Muscle layer of colon (tissue), 2 donors: ENCODE measurements around the gene TCF12.

Source experiments
- H3K27ac ChIP-seq: one replicate; pipeline ENCODE4 v1.7.0; 2013; ENCODE audit warnings: low read depth, mild to moderate bottlenecking, low read length, moderate library complexity
- H3K27me3 ChIP-seq, 2 donors: one replicate each; pipeline ENCODE4 v1.7.0; 2013; ENCODE audit warnings: low read length in 2 of 2, mild to moderate bottlenecking in 2 of 2; ENCODE audit not compliant: insufficient read depth in 2 of 2, control insufficient read depth in 1 of 2
- H3K36me3 ChIP-seq: one replicate; pipeline ENCODE4 v1.7.0; 2013; ENCODE audit warnings: mild to moderate bottlenecking, low read length; ENCODE audit not compliant: insufficient read depth
- H3K4me1 ChIP-seq: one replicate; pipeline ENCODE4 v1.7.0; 2013; ENCODE audit warnings: mild to moderate bottlenecking, low read length; ENCODE audit not compliant: insufficient read depth
- H3K4me3 ChIP-seq, 2 donors: one replicate each; pipeline ENCODE4 v1.7.0; 2013; ENCODE audit warnings: low read length in 2 of 2, low read depth in 1 of 2, mild to moderate bottlenecking in 1 of 2, moderate library complexity in 1 of 2
- H3K9ac ChIP-seq: one replicate; pipeline ENCODE4 v1.7.0; 2013; ENCODE audit warnings: low read length
- H3K9me3 ChIP-seq: one replicate; pipeline ENCODE4 v1.7.0; 2013; ENCODE audit warnings: mild to moderate bottlenecking, low read length
- donor health status: abdominal sarcoma.
- donor health status: Adenocarcinoma of cecum.

TCF12 gene

DNA sequence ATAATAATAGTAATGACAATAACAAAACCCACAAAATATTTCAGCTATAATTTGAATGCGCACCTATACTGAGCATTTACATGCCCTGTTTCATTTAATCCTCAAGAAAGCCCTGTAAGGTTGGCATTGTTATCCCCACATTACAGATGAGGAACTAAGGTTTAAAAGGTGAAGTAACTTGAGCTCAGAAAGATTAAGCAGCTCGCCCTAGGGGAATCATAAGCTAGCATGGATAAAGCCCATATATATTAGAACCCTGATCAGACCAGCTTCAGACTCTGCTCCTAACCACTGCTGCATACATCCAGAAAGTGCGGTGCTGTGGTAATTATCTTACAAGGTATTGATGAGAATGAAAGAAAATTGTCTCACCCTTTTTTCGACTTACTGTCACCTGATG is 316.7 kb downstream of the TCF12 start:
- H3K9ac ChIP-seq = no peak overlapping the region
- no peaks in the 10 kb centered on the region for H3K4me1 ChIP-seq
- no peak overlapping the region for H3K4me3 ChIP-seq
- no peaks in the 10 kb centered on the region for H3K27me3 ChIP-seq
- peaks cover 9% of the 10 kb centered on the region for H3K36me3 ChIP-seq
- H3K27ac ChIP-seq = no peak overlapping the region
- H3K9me3 ChIP-seq = no peaks in the 10 kb centered on the region

DNA sequence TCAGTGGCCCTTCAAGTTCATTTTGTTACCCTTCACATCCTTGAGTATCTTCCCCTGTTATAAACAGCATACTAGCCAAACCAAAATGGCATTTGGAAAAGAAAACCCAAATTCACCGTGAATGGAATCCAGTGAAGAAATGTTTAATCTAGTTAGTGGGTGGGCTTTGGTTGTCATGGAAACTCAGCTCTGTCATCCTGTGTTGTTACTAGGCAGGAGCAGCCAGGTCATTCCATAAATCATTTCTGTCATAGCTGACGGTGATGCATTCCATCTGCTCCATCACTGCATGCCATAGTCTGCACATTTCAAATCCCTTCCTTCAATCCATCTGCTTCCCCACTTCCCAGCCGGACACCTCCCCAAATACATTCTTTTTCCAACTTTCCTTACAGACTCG is 317.4 kb downstream of the TCF12 start:
- Histone ChIP-seq H3K9me3 (no peaks in the 10 kb centered on the region), H3K4me3 (no peak overlapping the region), H3K4me1 (no peaks in the 10 kb centered on the region), H3K9ac (no peak overlapping the region), H3K27ac (no peak overlapping the region), H3K36me3 (peaks cover 9% of the 10 kb centered on the region), H3K27me3 (no peaks in the 10 kb centered on the region)

DNA sequence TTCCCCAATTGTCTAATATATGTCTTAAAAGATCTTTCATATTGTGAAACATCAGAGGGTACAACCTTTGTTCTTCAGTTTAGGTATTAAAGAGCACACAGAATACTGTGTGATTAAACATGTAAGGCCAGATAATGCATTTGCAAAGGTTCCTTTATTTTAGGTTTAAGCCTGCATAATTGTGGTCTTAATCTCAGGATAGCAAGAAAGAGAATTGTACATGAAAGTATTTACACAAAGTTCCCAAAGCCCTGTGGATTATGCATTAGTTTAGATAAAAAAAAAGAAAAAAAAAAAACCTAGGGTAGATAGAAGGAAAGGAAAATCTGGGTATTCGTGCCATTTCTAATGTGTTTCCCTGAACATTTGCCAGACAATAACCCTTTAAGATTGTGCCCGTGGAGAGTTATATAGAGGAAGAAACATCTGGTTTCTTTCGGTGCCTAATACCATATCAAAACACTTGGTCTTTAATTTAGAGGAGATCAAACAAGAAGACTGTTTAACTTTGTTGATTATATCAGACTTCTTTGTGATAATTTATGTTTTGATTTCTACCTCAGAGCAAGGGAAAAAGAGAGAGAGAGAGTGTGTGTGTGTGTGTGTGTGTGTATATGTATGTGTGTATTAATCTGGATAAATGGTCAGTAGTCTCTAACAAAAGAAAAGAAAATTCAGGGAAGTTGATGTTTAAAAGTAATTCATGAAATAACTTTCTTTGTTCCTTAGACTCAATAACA is 318.3 kb downstream of the TCF12 start:
- Histone ChIP-seq H3K27ac (no peak overlapping the region), H3K4me1 (no peaks in the 10 kb centered on the region), H3K9me3 (no peaks in the 10 kb centered on the region), H3K36me3 (peaks cover 9% of the 10 kb centered on the region), H3K9ac (no peak overlapping the region), H3K4me3 (no peak overlapping the region), H3K27me3 (no peaks in the 10 kb centered on the region)

DNA sequence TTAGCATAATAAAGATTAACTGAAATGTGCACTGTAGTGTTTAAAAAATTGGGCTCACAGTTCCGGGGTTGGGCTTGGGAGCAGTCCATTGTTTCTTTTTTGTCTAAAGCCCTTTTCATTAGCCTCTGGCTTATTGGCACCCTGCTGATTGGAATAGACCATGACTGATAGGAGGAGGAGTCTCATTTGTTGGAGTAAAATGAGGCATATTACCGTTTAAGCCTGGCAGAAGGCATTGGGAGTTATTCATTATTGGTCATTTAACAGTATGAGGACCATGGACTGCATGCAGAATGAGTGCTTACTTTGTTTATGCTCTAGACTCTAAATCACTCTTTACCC is 318.8 kb downstream of the TCF12 start:
- peaks cover 9% of the 10 kb centered on the region for H3K36me3 ChIP-seq
- no peak overlapping the region for H3K27ac ChIP-seq

DNA sequence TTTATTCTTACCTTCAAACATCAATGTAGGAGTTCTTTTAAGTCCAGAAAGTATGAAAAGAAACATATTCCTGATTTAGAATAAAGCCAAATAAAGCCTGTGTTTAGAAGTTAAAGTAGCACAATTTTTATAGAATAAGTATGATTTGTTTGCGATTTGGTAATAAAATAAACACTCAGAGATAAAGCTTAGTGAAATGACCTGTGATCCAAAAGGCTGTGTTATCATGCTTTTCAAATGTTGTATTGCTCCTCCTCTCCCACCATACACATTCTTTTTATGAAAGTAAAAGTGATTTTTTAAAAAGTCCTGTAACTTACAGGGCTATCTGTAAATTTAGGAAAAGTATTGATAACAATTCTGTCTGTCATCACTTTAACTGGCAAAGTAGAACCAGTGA is 319.2 kb downstream of the TCF12 start:
- peaks cover 9% of the 10 kb centered on the region for H3K36me3 ChIP-seq
- H3K9ac ChIP-seq = no peak overlapping the region
- H3K4me1 ChIP-seq = no peaks in the 10 kb centered on the region
- H3K27ac ChIP-seq = no peak overlapping the region
- H3K9me3 ChIP-seq = no peaks in the 10 kb centered on the region
- H3K4me3 ChIP-seq = no peak overlapping the region
- no peaks in the 10 kb centered on the region for H3K27me3 ChIP-seq

More for the DNA sequence above, 318.8 kb downstream of the TCF12 start:
- Histone ChIP-seq H3K4me1 (no peaks in the 10 kb centered on the region), H3K4me3 (no peak overlapping the region), H3K9ac (no peak overlapping the region), H3K27me3 (no peaks in the 10 kb centered on the region), H3K9me3 (no peaks in the 10 kb centered on the region)

DNA sequence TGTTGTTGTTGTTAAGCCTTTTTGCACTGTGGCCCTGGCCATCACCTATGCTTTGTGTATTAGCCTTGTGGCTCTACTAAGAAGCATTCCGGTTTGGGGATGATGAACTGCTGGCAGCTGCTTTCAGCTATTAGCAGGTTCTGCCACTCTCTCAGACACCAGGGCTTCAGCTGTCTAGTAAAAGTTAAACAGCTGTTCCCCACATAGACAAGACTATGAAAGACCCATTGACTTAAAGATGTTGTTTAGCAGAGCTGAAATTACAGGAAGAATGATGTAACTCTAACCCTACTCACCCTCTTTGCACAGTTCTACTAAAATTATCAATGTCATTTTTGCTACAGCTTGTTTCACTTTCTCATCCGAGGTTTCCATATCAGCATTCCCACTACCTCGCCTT is 326.7 kb downstream of the TCF12 start:
- Histone ChIP-seq H3K27me3 (no peaks in the 10 kb centered on the region), H3K36me3 (peaks cover 10% of the 10 kb centered on the region), H3K4me3 (no peak overlapping the region), H3K9me3 (no peaks in the 10 kb centered on the region), H3K27ac (no peak overlapping the region), H3K4me1 (no peaks in the 10 kb centered on the region), H3K9ac (no peak overlapping the region)

DNA sequence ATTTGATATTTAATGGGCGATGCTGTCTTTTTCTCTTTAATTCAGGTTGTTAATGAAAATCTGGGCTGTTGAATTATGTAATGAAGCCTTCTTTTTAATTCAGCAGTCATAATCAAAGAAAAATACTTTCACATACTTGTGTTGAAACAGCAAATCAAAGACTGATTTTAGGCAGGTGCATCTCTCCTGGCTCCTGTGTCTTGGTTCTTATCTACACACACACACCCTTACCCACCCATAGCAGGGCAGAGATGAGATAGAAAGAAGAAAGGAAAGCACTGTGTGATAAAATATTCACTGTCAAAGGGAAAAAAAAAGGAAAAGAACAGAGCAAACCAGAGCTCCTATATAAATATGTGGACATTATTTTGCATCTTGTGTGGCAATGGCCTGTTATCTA is 327.3 kb downstream of the TCF12 start:
- Histone ChIP-seq H3K9ac (no peak overlapping the region), H3K9me3 (no peaks in the 10 kb centered on the region), H3K4me1 (no peaks in the 10 kb centered on the region), H3K27ac (no peak overlapping the region), H3K36me3 (peaks cover 10% of the 10 kb centered on the region), H3K27me3 (no peaks in the 10 kb centered on the region), H3K4me3 (no peak overlapping the region)

DNA sequence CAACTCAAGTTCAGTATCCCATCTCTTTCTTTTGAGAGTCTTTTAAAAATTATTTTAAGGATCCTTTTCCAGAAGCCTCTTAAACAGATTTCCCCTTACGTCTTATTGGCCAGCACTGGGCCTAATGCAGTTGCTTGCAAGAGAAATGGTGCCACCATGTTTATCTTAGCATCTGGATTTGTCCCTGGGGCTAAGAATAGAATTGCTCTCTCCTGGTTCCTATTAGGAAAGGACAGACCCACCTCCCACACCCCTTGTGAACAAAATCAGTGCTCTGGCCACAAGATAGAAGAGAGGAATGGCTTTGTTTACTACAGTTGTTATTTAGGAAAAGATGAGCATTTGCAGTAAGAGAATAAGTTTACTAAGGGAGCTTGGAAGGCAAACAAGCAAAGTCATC is 329.6 kb downstream of the TCF12 start:
- Histone ChIP-seq H3K36me3 (peaks cover 13% of the 10 kb centered on the region), H3K4me1 (no peaks in the 10 kb centered on the region), H3K27me3 (no peaks in the 10 kb centered on the region), H3K9ac (no peak overlapping the region), H3K27ac (no peak overlapping the region), H3K4me3 (no peak overlapping the region), H3K9me3 (no peaks in the 10 kb centered on the region)

DNA sequence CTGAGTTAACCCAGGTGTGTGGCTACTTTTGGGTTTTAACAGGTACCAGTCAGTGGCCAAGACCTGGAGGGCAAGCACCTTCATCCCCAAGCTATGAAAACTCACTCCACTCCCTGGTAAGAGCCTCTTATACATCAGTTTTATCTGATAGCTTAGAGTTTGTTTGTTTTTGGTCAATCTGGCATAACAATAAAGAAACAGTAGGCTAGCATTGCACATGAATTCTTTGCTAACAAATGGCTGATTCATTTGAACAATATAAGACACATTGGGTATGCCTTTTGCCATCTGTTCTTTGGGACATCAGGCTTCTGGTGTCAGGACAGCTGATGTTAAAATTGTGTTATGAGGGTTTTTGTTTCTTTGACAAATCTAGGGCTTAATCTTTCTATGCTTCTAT is 332.9 kb downstream of the TCF12 start:
- H3K27ac ChIP-seq = no peak overlapping the region
- H3K36me3 ChIP-seq = peaks cover 15% of the 10 kb centered on the region

DNA sequence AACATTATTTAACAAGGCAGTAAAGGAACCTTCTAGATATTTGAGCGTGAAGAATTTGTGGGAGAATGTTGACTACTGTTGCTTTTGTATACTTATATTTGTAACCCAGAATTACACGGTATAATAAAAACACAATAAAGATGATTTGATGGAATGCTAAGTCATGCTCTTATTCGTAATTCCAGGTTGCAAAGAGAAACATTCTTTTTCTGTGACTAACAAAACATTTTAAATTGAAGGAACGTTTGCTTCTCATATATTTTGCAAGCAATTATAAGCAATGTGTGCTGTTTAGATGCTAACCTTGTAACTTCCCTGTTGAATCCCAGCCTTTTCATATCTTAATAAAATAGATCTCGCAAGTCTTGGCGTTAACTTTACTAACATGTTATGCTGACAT is 333.5 kb downstream of the TCF12 start:
- Histone ChIP-seq H3K27ac (no peak overlapping the region), H3K9me3 (no peaks in the 10 kb centered on the region), H3K4me1 (no peaks in the 10 kb centered on the region), H3K4me3 (no peak overlapping the region), H3K9ac (no peak overlapping the region), H3K27me3 (no peaks in the 10 kb centered on the region), H3K36me3 (peaks cover 11% of the 10 kb centered on the region)

More for the DNA sequence above, 332.9 kb downstream of the TCF12 start:
- H3K4me1 ChIP-seq = no peaks in the 10 kb centered on the region
- H3K9ac ChIP-seq = no peak overlapping the region
- H3K9me3 ChIP-seq = no peaks in the 10 kb centered on the region
- H3K4me3 ChIP-seq = no peak overlapping the region
- H3K27me3 ChIP-seq = no peaks in the 10 kb centered on the region

DNA sequence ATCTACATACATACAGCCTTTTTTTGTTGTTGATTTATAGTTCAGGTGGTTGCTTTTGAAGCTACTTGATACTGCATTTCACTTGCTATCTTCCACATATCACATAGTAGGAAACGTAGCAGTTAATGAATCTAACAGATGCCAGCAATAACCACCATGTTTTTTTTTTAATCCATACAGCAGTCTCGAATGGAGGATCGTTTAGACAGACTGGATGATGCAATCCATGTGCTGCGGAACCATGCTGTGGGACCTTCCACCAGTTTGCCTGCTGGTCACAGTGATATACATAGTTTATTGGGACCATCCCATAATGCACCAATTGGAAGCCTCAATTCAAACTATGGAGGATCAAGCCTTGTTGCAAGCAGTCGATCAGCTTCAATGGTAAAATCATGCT is 334.6 kb downstream of the TCF12 start:
- Histone ChIP-seq H3K4me1 (no peaks in the 10 kb centered on the region), H3K27me3 (no peaks in the 10 kb centered on the region), H3K9ac (no peak overlapping the region), H3K36me3 (peaks cover 6% of the 10 kb centered on the region), H3K27ac (no peak overlapping the region), H3K9me3 (no peaks in the 10 kb centered on the region), H3K4me3 (no peak overlapping the region)

DNA sequence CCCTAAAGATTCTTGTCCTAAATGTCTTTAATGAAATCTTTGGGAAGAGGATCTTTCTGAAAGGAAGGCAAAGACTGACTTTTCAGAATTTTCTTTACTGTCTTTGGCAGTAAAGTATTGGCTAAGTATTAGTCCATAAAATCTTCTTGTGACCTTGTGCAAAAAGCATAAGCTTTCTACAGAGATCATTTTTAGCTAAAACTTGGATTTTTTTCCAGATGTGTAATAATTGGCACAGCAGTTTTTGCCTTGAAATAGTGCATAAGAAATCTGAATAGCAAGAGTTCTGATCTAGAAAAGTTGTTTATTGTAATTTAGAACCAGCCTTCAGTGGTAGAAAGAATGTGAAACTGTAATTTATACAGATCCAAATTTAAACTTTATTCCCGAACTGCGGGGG is 335.1 kb downstream of the TCF12 start:
- peaks cover 6% of the 10 kb centered on the region for H3K36me3 ChIP-seq
- no peak overlapping the region for H3K27ac ChIP-seq
- H3K4me1 ChIP-seq = no peaks in the 10 kb centered on the region
- no peaks in the 10 kb centered on the region for H3K27me3 ChIP-seq
- H3K9me3 ChIP-seq = no peaks in the 10 kb centered on the region
- H3K4me3 ChIP-seq = no peak overlapping the region
- H3K9ac ChIP-seq = no peak overlapping the region
